ENCODE data around the gene RALY.

DNA sequence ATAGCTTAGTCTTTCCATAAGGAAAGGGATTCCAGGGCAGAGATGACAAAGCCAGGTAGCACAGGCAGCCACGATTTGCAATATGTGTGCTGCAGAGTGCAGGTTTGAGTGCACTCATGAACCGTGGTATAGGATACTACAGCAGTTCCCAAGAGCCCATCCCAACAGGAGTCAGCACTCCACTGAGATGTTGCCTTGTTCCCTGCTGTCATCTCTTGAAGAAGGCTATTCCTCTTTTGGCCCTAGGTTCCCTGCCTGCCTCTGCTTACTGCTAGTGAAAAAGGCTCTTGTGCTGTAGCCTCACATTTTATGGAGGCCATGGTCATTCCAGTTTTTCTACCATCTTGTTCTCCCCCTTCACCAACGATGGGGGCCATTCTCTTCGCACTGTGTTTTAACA, 40.2 kb downstream of the RALY start:
- no peak for TF ChIP-seq EZH2 (IDR thresholded peaks at IDR 0.05; ENCODE audit: low read depth)
- TF ChIP-seq, protein P1, sequence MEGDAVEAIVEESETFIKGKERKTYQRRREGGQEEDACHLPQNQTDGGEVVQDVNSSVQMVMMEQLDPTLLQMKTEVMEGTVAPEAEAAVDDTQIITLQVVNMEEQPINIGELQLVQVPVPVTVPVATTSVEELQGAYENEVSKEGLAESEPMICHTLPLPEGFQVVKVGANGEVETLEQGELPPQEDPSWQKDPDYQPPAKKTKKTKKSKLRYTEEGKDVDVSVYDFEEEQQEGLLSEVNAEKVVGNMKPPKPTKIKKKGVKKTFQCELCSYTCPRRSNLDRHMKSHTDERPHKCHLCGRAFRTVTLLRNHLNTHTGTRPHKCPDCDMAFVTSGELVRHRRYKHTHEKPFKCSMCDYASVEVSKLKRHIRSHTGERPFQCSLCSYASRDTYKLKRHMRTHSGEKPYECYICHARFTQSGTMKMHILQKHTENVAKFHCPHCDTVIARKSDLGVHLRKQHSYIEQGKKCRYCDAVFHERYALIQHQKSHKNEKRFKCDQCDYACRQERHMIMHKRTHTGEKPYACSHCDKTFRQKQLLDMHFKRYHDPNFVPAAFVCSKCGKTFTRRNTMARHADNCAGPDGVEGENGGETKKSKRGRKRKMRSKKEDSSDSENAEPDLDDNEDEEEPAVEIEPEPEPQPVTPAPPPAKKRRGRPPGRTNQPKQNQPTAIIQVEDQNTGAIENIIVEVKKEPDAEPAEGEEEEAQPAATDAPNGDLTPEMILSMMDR (conservative IDR thresholded peaks at IDR 0.05) = no peak
